WERI-Rb-1 (cell line): ENCODE measurements around the gene HECTD4.
"Not testable (repeated sequence)": the region's sequence is repeated elsewhere in the genome, so short reads cannot be mapped to it uniquely, and the experiment has no call there.

Experiments
- DNase-seq: peaks from one replicate; pipeline ENCODE4 v3.0.0-alpha.2; 2020
- H3K27ac ChIP-seq: fragments of 250-450 bp; sonication (Bioruptor Pico); 2 replicates; pipeline ENCODE4 v1.5.1; 2020; ENCODE audit warnings: mild to moderate bottlenecking, moderate library complexity
- H3K27me3 ChIP-seq: fragments of 250-450 bp; sonication (Bioruptor Pico); 2 replicates; pipeline ENCODE4 v1.5.1; 2021; ENCODE audit warnings: mild to moderate bottlenecking, low read depth, moderate library complexity; ENCODE audit not compliant: insufficient read depth, severe bottlenecking
- H3K36me3 ChIP-seq: fragments of 250-450 bp; sonication (Bioruptor Pico); 2 replicates; pipeline ENCODE4 v1.5.1; 2020; ENCODE audit warnings: mild to moderate bottlenecking, moderate library complexity
- H3K4me3 ChIP-seq: 2 replicates; pipeline ENCODE4 v1.5.1; 2011; ENCODE audit warnings: low read depth, mild to moderate bottlenecking, control low read depth, low read length
- H3K9me3 ChIP-seq: fragments of 250-450 bp; sonication (Bioruptor Pico); 2 replicates; pipeline ENCODE4 v1.5.1; 2021; ENCODE audit warnings: mild to moderate bottlenecking, moderate library complexity; ENCODE audit not compliant: severe bottlenecking
- CTCF ChIP-seq: IDR thresholded peaks from 2 replicates; pipeline ENCODE4 v1.5.1; 2011; ENCODE audit warnings: low read depth, mild to moderate bottlenecking, control low read depth, inconsistent platforms, low read length

The HECTD4 gene

GRCh38 chr12:112236786-112237185 is 145.4 kb downstream of the HECTD4 start:
- no peak for TF ChIP-seq CTCF

DNA sequence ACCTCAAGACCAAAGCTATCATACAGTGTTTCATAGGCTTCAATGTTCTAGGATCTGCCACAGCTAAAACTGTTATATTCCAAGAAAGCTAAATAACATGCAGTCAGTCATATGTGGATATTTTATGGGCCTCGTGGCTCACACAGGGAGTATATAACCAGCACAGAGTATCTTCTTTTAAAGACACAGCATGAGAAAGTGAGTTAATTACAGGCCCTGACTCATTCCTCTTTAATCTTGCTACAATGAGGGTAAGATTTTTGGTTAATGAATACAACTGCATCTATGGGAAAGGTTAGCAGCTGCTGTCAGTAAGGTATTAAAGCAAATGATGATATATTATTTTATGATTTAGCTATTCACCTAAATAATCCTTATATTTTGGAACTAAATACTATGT is 145.8 kb downstream of the HECTD4 start:
- no peak for DNase-seq
- H3K4me3 ChIP-seq: no peak overlapping the region
- no peaks in the 10 kb centered on the region for H3K9me3 ChIP-seq
- H3K27me3 ChIP-seq: no peaks in the 10 kb centered on the region
- H3K27ac ChIP-seq: no peak overlapping the region
- TF ChIP-seq CTCF: no peak
- H3K36me3 ChIP-seq: peaks cover 61% of the 10 kb centered on the region

More at GRCh38 chr12:112236786-112237185, 145.4 kb downstream of the HECTD4 start:
- Histone ChIP-seq H3K27ac (no peak overlapping the region), H3K4me3 (no peak overlapping the region), H3K9me3 (no peaks in the 10 kb centered on the region), H3K27me3 (no peaks in the 10 kb centered on the region), H3K36me3 (peaks cover 61% of the 10 kb centered on the region)
- no peak for DNase-seq

DNA sequence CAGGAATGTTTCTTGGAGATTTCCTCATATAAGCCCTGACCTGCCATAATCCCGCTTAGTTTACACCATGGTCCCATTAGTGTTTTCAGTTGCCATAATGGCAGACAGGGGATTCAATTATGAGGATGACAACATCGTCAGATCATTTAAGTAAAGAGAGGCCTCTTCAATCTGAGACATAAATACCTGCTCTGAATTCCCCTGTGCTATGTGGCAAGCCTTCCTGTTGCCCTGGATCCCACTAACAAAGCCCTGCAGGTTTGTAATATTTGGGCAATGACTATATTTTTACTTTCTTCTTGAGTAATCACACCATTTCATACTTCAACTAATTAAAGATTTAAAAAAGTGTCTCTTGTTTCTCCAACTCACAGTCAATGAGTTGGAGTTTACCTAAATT is 147.9 kb downstream of the HECTD4 start:
- no peak for DNase-seq
- Histone ChIP-seq H3K9me3 (no peaks in the 10 kb centered on the region), H3K36me3 (peaks cover 71% of the 10 kb centered on the region), H3K27ac (no peak overlapping the region), H3K4me3 (no peak overlapping the region), H3K27me3 (no peaks in the 10 kb centered on the region)
- no peak for TF ChIP-seq CTCF

GRCh38 chr12:112233242-112233641 is 149.0 kb downstream of the HECTD4 start:
- H3K36me3 ChIP-seq: peaks cover 75% of the 10 kb centered on the region
- no peak for TF ChIP-seq CTCF

GRCh38 chr12:112230136-112230535 is 152.1 kb downstream of the HECTD4 start:
- Histone ChIP-seq H3K9me3 (no peaks in the 10 kb centered on the region), H3K27me3 (no peaks in the 10 kb centered on the region), H3K4me3 (no peak overlapping the region), H3K27ac (no peak overlapping the region), H3K36me3 (peaks cover 77% of the 10 kb centered on the region)
- DNase-seq: no peak
- no peak for TF ChIP-seq CTCF

More at GRCh38 chr12:112233242-112233641, 149.0 kb downstream of the HECTD4 start:
- Histone ChIP-seq H3K27ac (no peak overlapping the region), H3K9me3 (no peaks in the 10 kb centered on the region), H3K4me3 (no peak overlapping the region), H3K27me3 (no peaks in the 10 kb centered on the region)
- DNase-seq: no peak

DNA sequence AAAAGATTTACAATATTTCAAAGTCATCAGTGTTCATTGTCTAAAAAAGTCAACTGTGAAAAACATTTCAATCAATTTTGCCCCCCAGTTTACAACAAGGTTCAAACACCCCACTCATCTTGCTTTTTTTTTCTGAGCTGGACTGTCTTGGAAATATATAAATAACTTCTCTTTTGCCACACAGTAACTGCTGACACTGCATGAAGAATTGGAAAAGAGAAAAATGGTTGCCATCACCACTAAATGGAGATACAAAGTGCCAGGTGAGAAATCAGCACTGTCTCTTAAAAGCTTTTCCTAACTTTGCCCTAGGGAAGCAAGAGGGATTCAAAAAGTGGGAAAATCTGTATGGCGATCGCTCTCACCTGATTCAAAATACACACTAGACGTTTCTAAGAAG is 155.5 kb downstream of the HECTD4 start:
- DNase-seq: no peak
- Histone ChIP-seq H3K4me3 (no peak overlapping the region), H3K27me3 (no peaks in the 10 kb centered on the region), H3K9me3 (no peaks in the 10 kb centered on the region), H3K27ac (no peak overlapping the region), H3K36me3 (peaks cover 54% of the 10 kb centered on the region)
- TF ChIP-seq CTCF: no peak

GRCh38 chr12:112220628-112221027 is 161.6 kb downstream of the HECTD4 start:
- not testable (repeated sequence) for H3K4me3 ChIP-seq, H3K36me3 ChIP-seq, H3K9me3 ChIP-seq, H3K27ac ChIP-seq, DNase-seq, H3K27me3 ChIP-seq
